ENCODE results near the gene PSKH1.
"Not testable (repeated sequence)": the region's sequence is repeated elsewhere in the genome, so short reads cannot be mapped to it uniquely, and the experiment has no call there.

The PSKH1 gene

DNA sequence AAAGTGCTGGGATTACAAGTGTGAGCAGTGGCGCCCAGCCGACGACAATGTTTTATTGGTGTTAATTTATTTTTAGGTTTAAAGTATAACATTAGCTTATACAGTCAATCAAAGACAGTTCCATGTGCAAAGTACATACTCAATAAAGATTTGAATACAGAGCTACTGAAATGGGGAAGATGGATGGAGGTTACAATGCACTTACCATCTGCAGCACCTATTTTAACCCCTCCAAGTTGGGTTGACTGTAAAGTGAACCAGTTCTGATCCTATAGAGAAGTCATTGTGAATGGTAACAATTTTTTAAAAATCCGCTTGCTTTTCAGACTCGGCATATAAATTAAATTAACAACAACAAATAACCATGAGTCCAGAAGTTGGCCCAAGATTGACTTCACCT lies 679 bp upstream of the PSKH1 start:
- no peak for DNase-seq

- DNase-seq = no peak
Observed at GRCh38 chr16:67893743-67894399, 817 bp downstream of the PSKH1 start.

DNA sequence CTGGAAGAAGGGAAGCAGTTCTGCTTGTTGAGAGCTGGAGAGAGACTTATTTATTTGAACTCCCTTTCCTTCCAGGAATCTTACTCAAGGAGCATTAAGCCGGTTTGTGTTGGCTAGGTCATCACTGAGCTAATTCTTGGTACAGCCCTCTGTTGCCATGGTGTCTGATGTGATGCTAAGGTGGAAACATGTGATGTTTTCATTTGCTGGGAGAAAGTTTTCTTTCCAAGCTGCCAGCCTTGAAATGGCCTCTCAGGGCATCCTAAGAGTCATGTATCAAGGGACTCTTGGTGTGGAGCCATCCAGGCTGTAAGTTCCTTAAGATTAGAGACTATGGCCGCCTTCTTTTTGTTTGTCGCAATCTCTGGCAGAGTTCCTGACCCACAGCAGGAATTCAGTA lies 4.2 kb downstream of the PSKH1 start:
- DNase-seq = no peak

- DNase-seq = no peak
Observed at GRCh38 chr16:67901734-67902133, 8.7 kb downstream of the PSKH1 start.

DNA sequence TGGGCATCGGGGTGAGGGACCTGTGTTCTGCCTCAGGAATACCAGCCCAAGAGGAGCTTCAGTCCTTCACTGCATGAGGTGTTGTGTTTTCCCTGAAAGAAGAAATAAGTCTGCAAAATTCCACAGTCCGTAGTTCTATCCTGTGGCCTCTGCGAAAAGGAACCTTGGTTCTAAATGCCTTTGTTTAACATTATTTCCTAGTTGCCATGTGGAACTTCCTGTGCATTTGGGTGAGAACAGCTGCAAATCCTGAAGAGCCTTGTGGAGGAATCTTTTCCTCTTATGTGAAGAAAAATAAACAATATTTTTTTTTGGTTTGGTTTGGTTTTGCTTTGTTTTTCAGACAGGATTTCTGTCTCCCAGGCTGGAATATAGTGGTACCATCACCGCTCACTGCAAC lies 9.8 kb downstream of the PSKH1 start:
- no peak for DNase-seq

DNA sequence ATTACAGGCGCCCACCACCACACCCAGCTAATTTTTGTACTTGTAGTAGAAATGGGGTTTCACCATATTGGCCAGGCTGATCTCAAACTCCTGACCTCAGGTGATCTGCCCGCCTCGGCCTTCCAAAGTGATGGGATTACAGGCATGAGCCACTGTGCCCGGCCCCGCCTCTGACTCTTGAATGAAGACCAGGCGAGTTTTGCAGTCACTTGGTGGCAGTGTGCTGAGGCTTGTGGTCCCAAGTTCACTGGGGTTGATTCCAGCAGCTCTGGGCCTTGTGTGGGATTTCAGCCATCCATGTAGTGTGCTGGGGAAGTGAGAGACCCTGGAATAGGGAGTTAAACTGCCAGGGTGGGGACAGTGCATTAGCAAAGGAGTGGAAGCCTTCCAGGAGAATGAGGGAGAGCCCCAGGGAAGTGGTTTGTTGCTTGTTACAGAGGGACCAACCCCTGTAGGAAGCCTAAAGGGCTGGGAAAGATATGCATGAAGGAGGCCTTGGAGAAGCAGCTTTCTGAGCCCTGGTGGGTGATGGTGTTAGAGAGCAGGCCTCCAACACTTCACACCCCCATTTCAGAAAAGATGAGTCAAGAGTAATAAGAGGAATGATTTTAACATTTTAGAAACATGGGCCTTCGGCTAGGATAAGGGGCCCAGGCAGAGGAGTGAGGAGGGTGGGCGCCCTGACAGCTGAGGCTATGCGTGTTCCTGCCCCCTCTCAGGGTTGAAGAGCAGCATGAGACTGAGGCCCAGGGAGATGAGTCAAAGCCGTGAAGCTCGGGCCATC lies 14.5 kb downstream of the PSKH1 start:
- DNase-seq = no peak

DNA sequence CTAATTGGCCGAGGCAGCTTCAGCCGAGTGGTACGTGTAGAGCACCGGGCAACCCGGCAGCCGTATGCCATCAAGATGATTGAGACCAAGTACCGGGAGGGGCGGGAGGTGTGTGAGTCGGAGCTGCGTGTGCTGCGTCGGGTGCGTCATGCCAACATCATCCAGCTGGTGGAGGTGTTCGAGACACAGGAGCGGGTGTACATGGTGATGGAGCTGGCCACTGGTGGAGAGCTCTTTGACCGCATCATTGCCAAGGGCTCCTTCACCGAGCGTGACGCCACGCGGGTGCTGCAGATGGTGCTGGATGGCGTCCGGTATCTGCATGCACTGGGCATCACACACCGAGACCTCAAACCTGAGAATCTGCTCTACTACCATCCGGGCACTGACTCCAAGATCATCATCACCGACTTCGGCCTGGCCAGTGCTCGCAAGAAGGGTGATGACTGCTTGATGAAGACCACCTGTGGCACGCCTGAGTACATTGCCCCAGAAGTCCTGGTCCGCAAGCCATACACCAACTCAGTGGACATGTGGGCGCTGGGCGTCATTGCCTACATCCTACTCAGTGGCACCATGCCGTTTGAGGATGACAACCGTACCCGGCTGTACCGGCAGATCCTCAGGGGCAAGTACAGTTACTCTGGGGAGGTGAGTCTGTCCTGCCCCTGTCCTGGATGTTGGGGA lies 16.1 kb downstream of the PSKH1 start:
- no peak for DNase-seq

GRCh38 chr16:67910158-67910557 lies 17.1 kb downstream of the PSKH1 start:
- no peak for DNase-seq

GRCh38 chr16:67914758-67915495 lies 21.9 kb downstream of the PSKH1 start:
- no peak for DNase-seq

DNA sequence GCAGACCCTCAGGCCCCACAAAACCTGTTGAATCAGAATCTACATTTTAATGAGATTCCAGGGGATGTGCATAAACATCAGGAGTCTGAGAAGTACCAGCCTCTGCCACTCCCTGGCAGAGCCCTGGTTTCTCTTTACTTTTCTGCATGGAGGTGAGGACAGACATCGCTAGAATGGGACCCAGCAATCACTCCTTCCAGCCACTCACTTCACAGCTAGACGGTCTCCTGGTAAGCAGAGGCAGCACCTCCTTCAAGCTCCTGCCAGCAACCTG lies 22.4 kb downstream of the PSKH1 start:
- DNase-seq = not testable (repeated sequence)

- no peak for DNase-seq
Observed at GRCh38 chr16:67915831-67916723, 23.0 kb downstream of the PSKH1 start.

- DNase-seq = no peak
Observed at GRCh38 chr16:67917140-67917851, 24.2 kb downstream of the PSKH1 start.

DNA sequence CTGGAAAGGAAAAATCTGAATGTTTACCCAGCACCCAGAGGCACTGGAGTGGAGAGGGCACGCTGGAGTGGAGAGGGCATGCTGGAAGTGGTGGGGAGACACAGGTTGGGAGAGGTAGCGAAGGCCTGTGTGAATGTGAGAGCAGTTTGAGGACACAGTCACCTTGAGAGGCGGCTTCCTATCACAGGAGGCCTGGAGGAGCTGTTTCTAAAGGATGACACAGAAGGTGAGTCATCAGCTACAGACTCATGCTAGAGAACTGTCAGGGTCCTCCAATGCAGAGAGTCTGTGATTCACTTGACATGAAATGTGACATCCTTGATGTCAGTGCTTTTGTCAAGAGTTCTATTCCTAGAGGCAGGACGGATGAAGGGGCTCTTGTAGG lies 24.8 kb downstream of the PSKH1 start:
- DNase-seq = peak; percentile 50 to 62

GRCh38 chr16:67919622-67920221 lies 26.7 kb downstream of the PSKH1 start:
- no peak for DNase-seq

GRCh38 chr16:67922221-67922620 lies 29.2 kb downstream of the PSKH1 start:
- DNase-seq = no peak

DNA sequence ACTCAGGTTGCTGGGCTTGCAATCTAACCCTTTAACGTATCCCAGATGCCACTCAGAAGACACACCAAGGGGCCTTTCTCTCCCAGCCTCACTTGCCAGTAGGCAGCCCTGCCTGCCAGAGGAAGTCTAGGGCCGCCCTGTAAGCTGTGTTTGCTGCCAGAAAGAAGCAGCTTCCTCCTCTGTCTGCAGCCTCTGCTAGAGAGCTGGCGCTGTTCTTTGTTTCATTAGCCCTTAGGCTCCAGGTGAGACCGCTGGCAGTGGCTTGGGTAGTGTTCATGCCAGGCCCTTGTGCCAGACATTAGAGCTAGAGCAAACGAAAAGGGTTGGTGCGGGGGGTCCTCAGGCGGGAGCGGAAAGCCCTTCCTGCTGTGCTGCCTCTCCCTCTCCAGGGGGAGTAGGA lies 29.7 kb downstream of the PSKH1 start:
- DNase-seq = no peak

DNA sequence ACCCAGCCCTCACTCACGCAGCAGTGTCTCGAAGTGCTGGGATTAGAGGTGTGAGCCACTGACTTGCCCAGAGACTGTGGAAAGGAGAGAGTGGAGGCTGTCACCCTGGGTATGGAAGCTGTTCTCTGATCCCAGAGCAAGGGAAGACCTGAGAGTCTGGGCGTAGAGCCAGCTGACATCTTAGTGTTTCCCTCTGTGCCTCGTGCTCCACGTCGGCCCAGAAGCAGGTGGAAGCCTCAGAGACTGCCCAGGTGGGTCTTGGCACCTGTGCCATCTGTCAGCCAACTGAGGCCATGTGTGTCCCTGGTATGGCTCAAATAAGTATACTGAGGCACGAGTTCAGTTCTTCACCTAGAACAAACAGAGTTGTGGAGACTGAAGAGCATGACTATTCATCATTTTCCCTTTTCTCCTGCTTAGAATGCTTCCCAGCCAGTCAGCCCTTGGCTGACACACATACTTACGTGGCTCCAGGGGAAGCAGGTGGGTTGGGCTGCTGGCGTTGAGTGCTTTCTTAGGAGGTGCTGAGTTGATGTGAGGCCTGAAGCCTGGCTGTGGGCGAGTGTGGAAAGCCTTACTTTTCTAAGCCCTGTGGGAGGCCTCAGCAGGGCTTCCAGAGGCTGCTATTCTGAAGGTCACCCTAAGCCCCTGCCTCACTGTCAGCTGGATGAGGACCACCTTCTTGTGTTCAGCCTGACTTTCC lies 30.5 kb downstream of the PSKH1 start:
- DNase-seq = no peak

DNA sequence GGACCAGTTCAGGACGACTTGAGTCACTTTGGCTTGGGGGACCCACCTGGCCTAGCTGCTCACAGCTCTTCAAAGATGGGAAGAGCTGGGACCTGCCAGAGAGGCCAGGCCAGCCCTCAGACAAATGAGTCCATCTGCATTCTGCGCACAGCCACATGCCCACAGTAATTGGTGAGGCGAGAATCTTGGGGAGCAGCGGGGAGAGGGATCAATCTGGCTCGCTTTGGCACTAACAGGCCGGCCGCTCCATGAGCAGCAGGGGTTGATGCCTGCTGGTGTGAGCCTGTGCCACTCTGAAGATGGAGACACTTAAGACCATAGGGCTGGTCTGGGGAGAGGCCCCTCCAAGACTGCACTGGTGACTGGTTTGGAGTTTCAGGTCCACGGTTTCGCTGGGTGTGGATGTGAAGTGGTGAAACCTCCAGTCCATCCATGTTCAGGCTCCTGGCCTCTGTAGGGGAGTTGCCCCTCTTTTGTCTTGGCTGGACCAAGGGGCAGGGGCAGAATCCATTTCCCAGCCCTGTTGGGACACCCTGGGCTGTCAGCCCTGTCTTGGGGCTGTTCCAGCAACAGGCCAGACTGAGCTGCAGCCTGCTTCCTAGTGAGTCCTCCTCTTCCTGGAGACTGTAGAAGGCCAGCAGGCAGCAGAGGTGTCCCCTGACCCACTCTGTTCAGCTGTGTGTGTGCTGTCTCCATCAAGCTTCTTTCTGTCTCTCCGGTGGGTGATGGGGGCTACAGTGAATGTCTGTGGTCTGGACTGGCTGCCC lies 31.3 kb downstream of the PSKH1 start:
- no peak for DNase-seq

GRCh38 chr16:67926181-67926750 lies 33.2 kb downstream of the PSKH1 start:
- no peak for DNase-seq

Data from activated CD4-positive, alpha-beta T cell treated with anti-CD3 and anti-CD28 coated beads, Interleukin-2, amount 50 U/mL, for 48 hours (primary cell).